ENCODE data around the gene EMP3.

The EMP3 gene

DNA sequence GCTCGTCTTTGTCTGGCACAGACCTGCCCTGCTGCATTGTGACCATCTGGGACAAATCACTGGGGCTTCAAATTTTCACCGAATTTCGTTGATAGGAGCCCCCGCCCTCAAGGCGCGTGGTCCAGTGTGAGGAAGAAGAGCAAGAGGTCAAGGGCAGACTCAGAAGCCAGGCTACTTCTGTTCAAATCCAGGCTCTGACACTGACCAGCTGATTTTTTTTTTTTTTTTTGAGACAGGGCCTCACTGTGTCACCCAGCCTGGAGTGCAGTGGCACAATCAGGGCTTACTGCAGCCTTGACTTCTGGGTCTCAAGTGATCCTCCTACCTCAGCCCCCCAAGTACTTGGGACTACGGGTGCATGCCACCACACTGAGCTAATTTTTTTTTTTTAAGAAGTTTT lies 46.0 kb downstream of the EMP3 start:
- TF ChIP-seq, protein P1, sequence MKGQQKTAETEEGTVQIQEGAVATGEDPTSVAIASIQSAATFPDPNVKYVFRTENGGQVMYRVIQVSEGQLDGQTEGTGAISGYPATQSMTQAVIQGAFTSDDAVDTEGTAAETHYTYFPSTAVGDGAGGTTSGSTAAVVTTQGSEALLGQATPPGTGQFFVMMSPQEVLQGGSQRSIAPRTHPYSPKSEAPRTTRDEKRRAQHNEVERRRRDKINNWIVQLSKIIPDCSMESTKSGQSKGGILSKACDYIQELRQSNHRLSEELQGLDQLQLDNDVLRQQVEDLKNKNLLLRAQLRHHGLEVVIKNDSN (IDR thresholded peaks at IDR 0.05): no peak
- TF ChIP-seq, protein P2, sequence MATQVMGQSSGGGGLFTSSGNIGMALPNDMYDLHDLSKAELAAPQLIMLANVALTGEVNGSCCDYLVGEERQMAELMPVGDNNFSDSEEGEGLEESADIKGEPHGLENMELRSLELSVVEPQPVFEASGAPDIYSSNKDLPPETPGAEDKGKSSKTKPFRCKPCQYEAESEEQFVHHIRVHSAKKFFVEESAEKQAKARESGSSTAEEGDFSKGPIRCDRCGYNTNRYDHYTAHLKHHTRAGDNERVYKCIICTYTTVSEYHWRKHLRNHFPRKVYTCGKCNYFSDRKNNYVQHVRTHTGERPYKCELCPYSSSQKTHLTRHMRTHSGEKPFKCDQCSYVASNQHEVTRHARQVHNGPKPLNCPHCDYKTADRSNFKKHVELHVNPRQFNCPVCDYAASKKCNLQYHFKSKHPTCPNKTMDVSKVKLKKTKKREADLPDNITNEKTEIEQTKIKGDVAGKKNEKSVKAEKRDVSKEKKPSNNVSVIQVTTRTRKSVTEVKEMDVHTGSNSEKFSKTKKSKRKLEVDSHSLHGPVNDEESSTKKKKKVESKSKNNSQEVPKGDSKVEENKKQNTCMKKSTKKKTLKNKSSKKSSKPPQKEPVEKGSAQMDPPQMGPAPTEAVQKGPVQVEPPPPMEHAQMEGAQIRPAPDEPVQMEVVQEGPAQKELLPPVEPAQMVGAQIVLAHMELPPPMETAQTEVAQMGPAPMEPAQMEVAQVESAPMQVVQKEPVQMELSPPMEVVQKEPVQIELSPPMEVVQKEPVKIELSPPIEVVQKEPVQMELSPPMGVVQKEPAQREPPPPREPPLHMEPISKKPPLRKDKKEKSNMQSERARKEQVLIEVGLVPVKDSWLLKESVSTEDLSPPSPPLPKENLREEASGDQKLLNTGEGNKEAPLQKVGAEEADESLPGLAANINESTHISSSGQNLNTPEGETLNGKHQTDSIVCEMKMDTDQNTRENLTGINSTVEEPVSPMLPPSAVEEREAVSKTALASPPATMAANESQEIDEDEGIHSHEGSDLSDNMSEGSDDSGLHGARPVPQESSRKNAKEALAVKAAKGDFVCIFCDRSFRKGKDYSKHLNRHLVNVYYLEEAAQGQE (IDR thresholded peaks at IDR 0.05; ENCODE audit: low read depth): no peak
- TF ChIP-seq EGR1 (IDR thresholded peaks at IDR 0.05) (no peak), YY1 (IDR thresholded peaks at IDR 0.05; ENCODE audit: low read depth) (no peak), FOXM1 (IDR thresholded peaks at IDR 0.05; ENCODE audit: borderline replicate concordance, low read depth) (no peak), EP300 (IDR thresholded peaks at IDR 0.05; ENCODE audit: borderline replicate concordance) (no peak), NFIC (IDR thresholded peaks at IDR 0.05) (no peak), CEBPB (IDR thresholded peaks at IDR 0.05) (no peak), TEAD4 (IDR thresholded peaks at IDR 0.05) (no peak), TCF12 (IDR thresholded peaks at IDR 0.05; ENCODE audit: low read depth) (no peak), TAF1 (IDR thresholded peaks at IDR 0.05; ENCODE audit: low read depth) (no peak), CREB1 (IDR thresholded peaks at IDR 0.05; ENCODE audit: low read depth) (no peak), ZBTB7A (IDR thresholded peaks at IDR 0.05; ENCODE audit: low read depth) (no peak), RAD21 (IDR thresholded peaks at IDR 0.05; ENCODE audit: low read depth) (no peak)
- TF ChIP-seq, protein P3, sequence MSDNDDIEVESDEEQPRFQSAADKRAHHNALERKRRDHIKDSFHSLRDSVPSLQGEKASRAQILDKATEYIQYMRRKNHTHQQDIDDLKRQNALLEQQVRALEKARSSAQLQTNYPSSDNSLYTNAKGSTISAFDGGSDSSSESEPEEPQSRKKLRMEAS (IDR thresholded peaks at IDR 0.05): no peak

DNA sequence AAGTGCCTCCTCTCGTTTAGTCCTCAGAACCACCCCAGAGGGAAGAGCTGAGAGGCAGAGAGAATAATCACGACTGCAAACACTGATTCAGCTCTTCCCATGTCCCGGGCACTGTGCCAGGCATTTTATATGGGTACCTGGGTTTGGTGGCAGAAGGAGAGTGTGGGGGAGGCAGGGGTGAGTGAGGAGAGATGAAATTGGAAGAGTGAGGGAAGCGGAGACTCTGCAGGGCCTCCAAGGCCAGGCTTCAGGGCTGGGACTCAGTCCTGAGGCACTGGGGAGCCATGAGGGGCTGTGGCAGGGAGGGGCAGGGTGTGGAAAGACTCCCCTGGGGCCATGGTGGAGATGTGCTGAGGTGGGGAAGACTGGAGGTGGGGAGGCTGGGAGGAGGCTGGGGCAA lies 47.6 kb downstream of the EMP3 start:
- TF ChIP-seq TAF1 (IDR thresholded peaks at IDR 0.05; ENCODE audit: low read depth) (no peak), CREB1 (IDR thresholded peaks at IDR 0.05; ENCODE audit: low read depth) (no peak), YY1 (IDR thresholded peaks at IDR 0.05; ENCODE audit: low read depth) (no peak), RAD21 (IDR thresholded peaks at IDR 0.05; ENCODE audit: low read depth) (no peak), CEBPB (IDR thresholded peaks at IDR 0.05) (no peak), EP300 (IDR thresholded peaks at IDR 0.05; ENCODE audit: borderline replicate concordance) (no peak), NFIC (IDR thresholded peaks at IDR 0.05) (no peak), ZBTB7A (IDR thresholded peaks at IDR 0.05; ENCODE audit: low read depth) (no peak)
- TF ChIP-seq, protein P1 (IDR thresholded peaks at IDR 0.05): no peak
- TF ChIP-seq, protein P3 (IDR thresholded peaks at IDR 0.05): no peak
- TF ChIP-seq, protein P2 (IDR thresholded peaks at IDR 0.05; ENCODE audit: low read depth): no peak

DNA sequence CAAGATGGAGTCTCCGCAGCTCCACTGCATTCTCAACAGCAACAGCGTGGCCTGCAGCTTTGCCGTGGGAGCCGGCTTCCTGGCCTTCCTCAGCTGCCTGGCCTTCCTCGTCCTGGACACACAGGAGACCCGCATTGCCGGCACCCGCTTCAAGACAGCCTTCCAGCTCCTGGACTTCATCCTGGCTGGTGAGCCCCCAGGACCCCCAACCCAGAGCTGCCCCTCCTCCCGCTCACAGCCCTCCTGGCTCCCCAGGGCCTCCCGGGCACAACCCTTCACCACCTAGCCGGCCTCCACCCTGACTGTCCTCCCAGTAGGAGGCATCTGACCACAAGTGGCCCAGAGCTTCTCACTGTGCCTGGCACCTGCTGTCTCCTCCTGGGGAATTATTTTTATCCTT lies 48.2 kb downstream of the EMP3 start:
- TF ChIP-seq CEBPB (IDR thresholded peaks at IDR 0.05) (no peak), TEAD4 (IDR thresholded peaks at IDR 0.05) (no peak), TAF1 (IDR thresholded peaks at IDR 0.05; ENCODE audit: low read depth) (no peak), YY1 (IDR thresholded peaks at IDR 0.05; ENCODE audit: low read depth) (no peak), TCF12 (IDR thresholded peaks at IDR 0.05; ENCODE audit: low read depth) (no peak), RAD21 (IDR thresholded peaks at IDR 0.05; ENCODE audit: low read depth) (no peak), EP300 (IDR thresholded peaks at IDR 0.05; ENCODE audit: borderline replicate concordance) (no peak), FOXM1 (IDR thresholded peaks at IDR 0.05; ENCODE audit: borderline replicate concordance, low read depth) (no peak), EGR1 (IDR thresholded peaks at IDR 0.05) (no peak), NFIC (IDR thresholded peaks at IDR 0.05) (no peak), ZBTB7A (IDR thresholded peaks at IDR 0.05; ENCODE audit: low read depth) (no peak), CREB1 (IDR thresholded peaks at IDR 0.05; ENCODE audit: low read depth) (no peak)
- TF ChIP-seq, protein P3 (IDR thresholded peaks at IDR 0.05): no peak
- TF ChIP-seq, protein P1 (IDR thresholded peaks at IDR 0.05): no peak
- TF ChIP-seq, protein P2 (IDR thresholded peaks at IDR 0.05; ENCODE audit: low read depth): no peak

DNA sequence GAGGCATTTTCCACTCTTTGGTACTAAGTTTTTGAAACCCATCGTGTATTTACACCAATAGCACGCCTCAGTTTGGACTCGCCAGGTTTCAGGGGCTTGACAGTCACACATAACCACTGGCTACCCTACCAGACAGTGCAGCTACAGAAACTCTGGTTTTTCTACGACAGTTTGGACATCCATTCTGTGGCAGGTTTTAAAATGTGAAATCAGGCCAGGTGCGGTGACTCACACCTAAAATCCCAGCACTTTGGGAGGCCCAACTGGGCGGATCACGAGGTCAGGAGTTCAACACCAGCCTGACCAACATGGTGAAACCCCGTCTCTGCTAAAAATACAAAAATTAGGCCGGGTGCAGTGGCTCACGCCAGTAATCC lies 52.8 kb downstream of the EMP3 start:
- TF ChIP-seq TCF12 (IDR thresholded peaks at IDR 0.05; ENCODE audit: low read depth) (no peak), NFIC (IDR thresholded peaks at IDR 0.05) (no peak), YY1 (IDR thresholded peaks at IDR 0.05; ENCODE audit: low read depth) (no peak), EGR1 (IDR thresholded peaks at IDR 0.05) (no peak), ZBTB7A (IDR thresholded peaks at IDR 0.05; ENCODE audit: low read depth) (no peak), EP300 (IDR thresholded peaks at IDR 0.05; ENCODE audit: borderline replicate concordance) (no peak)
- TF ChIP-seq, protein P2 (IDR thresholded peaks at IDR 0.05; ENCODE audit: low read depth): no peak
- TF ChIP-seq, protein P1 (IDR thresholded peaks at IDR 0.05): no peak

Data from Ishikawa (cell line).